Astrocyte of the cerebellum (primary cell): ENCODE data around the gene MRTFB.

Experiments used
- DNase-seq: peaks from one replicate; pipeline ENCODE4 v3.0.0-alpha.2; 2011; ENCODE audit warnings: low read depth
- H3K4me3 ChIP-seq: 2 replicates; pipeline ENCODE4 v1.5.1; 2011; ENCODE audit warnings: mild to moderate bottlenecking, low read depth, low read length, moderate library complexity
- in situ Hi-C: cut with HindIII; loops from 2 replicates; pipeline ENCODE4 v1.10.0; 2017; ENCODE audit warnings: low sequenced_read_pairs
- TF ChIP-seq, protein P1 (sequence below): IDR thresholded peaks from 2 replicates; pipeline ENCODE4 v1.5.1; 2012; ENCODE audit warnings: low read length, low read depth, moderate library complexity, mild to moderate bottlenecking; ENCODE audit errors: missing control alignments

The MRTFB gene

DNA sequence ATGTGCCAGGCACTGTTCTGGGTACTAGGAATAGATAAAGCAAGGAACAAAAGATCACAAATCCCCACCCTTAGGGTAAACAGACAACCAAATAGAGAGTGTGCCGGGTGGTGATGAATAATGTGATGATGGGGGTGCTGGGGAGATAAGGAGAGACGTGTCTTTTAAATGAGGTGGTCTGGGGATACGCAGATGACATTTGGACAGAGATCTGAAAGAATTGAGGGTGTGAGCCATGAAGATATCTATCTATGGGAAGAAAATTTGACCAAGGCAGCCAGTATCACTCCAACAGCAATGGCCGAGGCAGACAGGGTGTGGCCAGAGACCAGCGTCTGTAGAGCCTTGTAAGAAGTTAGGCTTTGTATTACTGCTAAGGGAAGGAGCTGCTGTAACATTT is 165.3 kb downstream of the MRTFB start:
- DNase-seq, result no peak
- TF ChIP-seq, protein P1, sequence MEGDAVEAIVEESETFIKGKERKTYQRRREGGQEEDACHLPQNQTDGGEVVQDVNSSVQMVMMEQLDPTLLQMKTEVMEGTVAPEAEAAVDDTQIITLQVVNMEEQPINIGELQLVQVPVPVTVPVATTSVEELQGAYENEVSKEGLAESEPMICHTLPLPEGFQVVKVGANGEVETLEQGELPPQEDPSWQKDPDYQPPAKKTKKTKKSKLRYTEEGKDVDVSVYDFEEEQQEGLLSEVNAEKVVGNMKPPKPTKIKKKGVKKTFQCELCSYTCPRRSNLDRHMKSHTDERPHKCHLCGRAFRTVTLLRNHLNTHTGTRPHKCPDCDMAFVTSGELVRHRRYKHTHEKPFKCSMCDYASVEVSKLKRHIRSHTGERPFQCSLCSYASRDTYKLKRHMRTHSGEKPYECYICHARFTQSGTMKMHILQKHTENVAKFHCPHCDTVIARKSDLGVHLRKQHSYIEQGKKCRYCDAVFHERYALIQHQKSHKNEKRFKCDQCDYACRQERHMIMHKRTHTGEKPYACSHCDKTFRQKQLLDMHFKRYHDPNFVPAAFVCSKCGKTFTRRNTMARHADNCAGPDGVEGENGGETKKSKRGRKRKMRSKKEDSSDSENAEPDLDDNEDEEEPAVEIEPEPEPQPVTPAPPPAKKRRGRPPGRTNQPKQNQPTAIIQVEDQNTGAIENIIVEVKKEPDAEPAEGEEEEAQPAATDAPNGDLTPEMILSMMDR, result no peak
- in situ Hi-C loops, result no loop called here
- no peak overlapping the region for H3K4me3 ChIP-seq

GRCh38 chr16:14238756-14239155 is 167.6 kb downstream of the MRTFB start:
- no peak for DNase-seq
- H3K4me3 ChIP-seq, result no peak overlapping the region
- TF ChIP-seq, protein P1, result no peak
- in situ Hi-C loops, result no loop called here

GRCh38 chr16:14239791-14240190 is 168.7 kb downstream of the MRTFB start:
- TF ChIP-seq, protein P1, result no peak
- H3K4me3 ChIP-seq, result no peak overlapping the region
- in situ Hi-C loops, result no loop called here
- DNase-seq, result no peak

DNA sequence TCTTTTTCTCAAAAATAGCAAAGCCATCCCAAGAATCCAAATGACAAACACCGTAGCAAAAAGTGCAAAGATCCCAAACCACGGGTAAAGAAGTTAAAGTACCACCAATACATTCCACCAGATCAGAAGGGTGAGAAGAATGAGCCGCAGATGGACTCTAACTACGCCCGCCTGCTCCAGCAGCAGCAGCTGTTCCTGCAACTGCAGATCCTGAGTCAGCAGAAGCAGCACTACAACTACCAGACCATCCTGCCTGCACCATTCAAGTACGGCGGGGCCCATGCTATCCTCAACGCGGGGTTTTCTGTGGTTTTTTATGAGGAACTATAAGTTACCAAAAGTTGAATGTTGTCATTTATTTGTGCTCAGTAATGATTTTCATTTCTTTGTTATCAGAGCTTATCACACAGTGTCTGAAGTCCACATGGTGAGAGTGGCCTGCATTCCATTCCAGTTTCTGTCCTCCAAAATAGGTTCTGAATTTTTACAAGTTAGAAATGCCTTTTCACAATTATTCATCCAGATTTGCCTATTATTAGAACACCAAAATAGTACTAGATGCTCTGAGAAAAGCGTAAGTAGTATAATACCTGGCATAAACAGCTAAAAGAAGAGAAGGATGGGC is 169.2 kb downstream of the MRTFB start:
- H3K4me3 ChIP-seq, result no peak overlapping the region
- no peak for DNase-seq
- in situ Hi-C loops, result no loop called here
- TF ChIP-seq, protein P1, result no peak

DNA sequence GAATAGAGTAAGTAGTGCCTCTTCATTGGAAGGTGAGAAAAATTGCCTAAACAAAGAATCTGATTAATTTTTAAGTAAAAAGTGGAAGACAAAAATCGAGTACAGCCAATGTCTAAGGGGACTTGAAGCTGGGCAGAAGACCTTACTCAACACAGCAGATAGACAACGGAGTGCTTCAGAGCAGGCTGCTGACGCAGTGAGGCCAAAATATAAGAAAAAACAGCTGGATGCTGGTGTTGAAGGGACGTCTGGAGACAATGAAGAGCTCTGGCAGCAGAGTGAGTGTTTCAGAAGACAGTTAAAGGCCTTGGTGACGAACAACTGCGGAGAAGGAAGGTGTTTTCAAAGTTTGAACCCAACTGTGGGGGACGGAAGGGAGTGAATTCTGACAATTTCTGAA is 169.8 kb downstream of the MRTFB start:
- in situ Hi-C loops, result no loop called here
- H3K4me3 ChIP-seq, result no peak overlapping the region
- TF ChIP-seq, protein P1, result no peak

DNA sequence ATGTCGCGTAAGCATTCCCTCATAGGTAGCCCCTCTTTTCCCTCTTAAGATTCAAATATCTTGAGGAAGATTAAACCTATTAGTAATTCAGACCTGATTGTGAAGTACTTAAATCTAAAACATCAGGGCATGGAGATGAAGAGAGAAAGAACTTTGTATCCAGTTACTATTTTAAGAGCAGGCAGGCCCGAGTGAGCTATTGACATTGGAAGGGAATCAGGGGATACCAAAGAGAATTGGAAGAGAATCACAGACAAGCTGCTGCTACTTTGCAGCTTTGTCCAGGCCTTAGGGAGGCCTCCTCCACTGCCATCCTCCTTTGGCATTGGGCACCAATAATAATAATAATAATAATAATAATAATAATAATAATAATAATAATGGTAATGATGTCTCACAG is 170.5 kb downstream of the MRTFB start:
- no peak for DNase-seq
- no peak overlapping the region for H3K4me3 ChIP-seq
- in situ Hi-C loops, result no loop called here
- TF ChIP-seq, protein P1, result no peak

More for the DNA sequence above, 169.8 kb downstream of the MRTFB start:
- no peak for DNase-seq

- no peak overlapping the region for H3K4me3 ChIP-seq
- DNase-seq, result no peak
- TF ChIP-seq, protein P1, result no peak
- in situ Hi-C loops, result no loop called here
Observed at GRCh38 chr16:14242769-14243168, 171.7 kb downstream of the MRTFB start.
